Right lobe of liver (tissue), 6 donors: Measurements from ENCODE around the gene PIP5K1B. TPM values are rescaled to one million over a fixed set of nuclear protein-coding genes. Genes with fewer than 3 reads are reported as not detected.
A peak's percentile ranks its signal among the peaks of the same experiment; 100 is the strongest.

Source experiments
- ATAC-seq, 4 donors: fragments of 200-7000 bp; cut with Tn5 transposase; one replicate each; pipeline ENCODE4 v1.9.1; 2020; ENCODE audit warnings: mild to moderate bottlenecking in 4 of 4, moderate library complexity in 4 of 4
- DNase-seq, 3 donors: peaks; one replicate each; pipeline ENCODE4 v3.0.0-alpha.2; 2020
- H3K27ac ChIP-seq, 3 donors: fragments of 200-600 bp; one replicate each; pipeline ENCODE4 v1.8.0; 2022
- H3K27me3 ChIP-seq, 2 donors: fragments of 200-600 bp; one replicate each; pipeline ENCODE4 v1.8.0; 2022
- H3K36me3 ChIP-seq, 4 donors: fragments of 200-600 bp; sonication (generic) in 1 of 4; one replicate each; pipeline versions ENCODE4 v1.5.1 to v1.8.0; 2017 to 2022; ENCODE audit warnings: control low read depth in 1 of 4
- H3K4me1 ChIP-seq, 4 donors: fragments of 200-600 bp; sonication (generic) in 1 of 4; one replicate each; pipeline versions ENCODE4 v1.5.1 to v1.8.0; 2017 to 2022; ENCODE audit warnings: control low read depth in 1 of 4
- H3K4me3 ChIP-seq, 3 donors: fragments of 200-600 bp; one replicate each; pipeline ENCODE4 v1.8.0; 2022
- H3K9me3 ChIP-seq, 4 donors: fragments of 200-600 bp; sonication (generic) in 1 of 4; one replicate each; pipeline versions ENCODE4 v1.5.1 to v1.8.0; 2017 to 2022; ENCODE audit warnings: control low read depth in 1 of 4
- CTCF ChIP-seq, 4 donors: fragments of 200-600 bp in 3 of 4; fragments of 450-650 bp in 1 of 4; IDR thresholded peaks; one replicate each; pipeline versions ENCODE4 v1.5.1 to v1.8.0; 2016 to 2022; ENCODE audit warnings: antibody characterized with exemption in 4 of 4, mild to moderate bottlenecking in 2 of 4
- POLR2A ChIP-seq: fragments of 450-650 bp; IDR thresholded peaks from one replicate; pipeline ENCODE4 v1.6.1; 2017; ENCODE audit warnings: antibody characterized with exemption, mild to moderate bottlenecking
- WGBS: methylation state at CpG from one replicate; pipeline ENCODE4 v1.1.6; 2018; ENCODE audit warnings: low coverage, low lambda C conversion rate; ENCODE audit not compliant: insufficient coverage; ENCODE audit errors: missing lambda C conversion rate; 5-methylcytosine and 5-hydroxymethylcytosine counted together
- intact Hi-C, 2 donors: fragments of 100-400 bp; cut with DNase I; formaldehyde crosslinking; loops; one replicate each; pipeline versions ENCODE4 v1.11.2 to v1.14.1; 2022
- total RNA-seq, 6 experiments: library from RNA; depleted of rRNA in 2 of 6; stranded (reverse); fragments of >200 nt in 2 of 6; fragmentation: NEBNext Ultra II Directional in 3 of 6; extraction: Animal tissue kit (Norgen Biotek cat#: 25700) in 3 of 6; gene quantifications; one replicate each; pipeline versions ENCODE4 v1.1.0 to v1.2.4, GENCODE V29; 2016 to 2023
- donor health status: DM: no; HTN: yes; CAD: no.
- donor health status: DM: no; HTN: no; CAD: no.
- donor health status: DM: no; HTN: no; CAD: no.
- donor health status: DM: no; HTN: yes; CAD: no.
- donor health status: DM: no; HTN: yes; CAD: no.

PIP5K1B gene
- total RNA-seq, 6 experiments from 2014 or later, result 0.27 to 0.71 TPM; not detected in 4

- TF ChIP-seq CTCF (IDR thresholded peaks at IDR 0.05), result no peak
- no peak for TF ChIP-seq POLR2A
- intact Hi-C loops, result no loop called here
- ATAC-seq (no peak), DNase-seq (no peak)
- H3K27me3 ChIP-seq, result no peaks in the 10 kb centered on the region
- H3K9me3 ChIP-seq, result no peaks in the 10 kb centered on the region
- 0% methylated on average over 1 of the region's 2 CpGs for WGBS
- H3K36me3 ChIP-seq, result no peaks in the 10 kb centered on the region
- H3K27ac ChIP-seq, result no peak overlapping the region
- no peak overlapping the region for H3K4me3 ChIP-seq
- H3K4me1 ChIP-seq, result no peaks in the 10 kb centered on the region
Observed at GRCh38 chr9:68821911-68822310, 116.9 kb downstream of the PIP5K1B start.

GRCh38 chr9:68822596-68823165 is 117.6 kb downstream of the PIP5K1B start:
- DNase-seq, result no peak
- no peak for TF ChIP-seq POLR2A
- no peak for TF ChIP-seq CTCF (IDR thresholded peaks at IDR 0.05)

GRCh38 chr9:68825762-68826472 is 120.9 kb downstream of the PIP5K1B start:
- intact Hi-C loops, result no loop called here

More at GRCh38 chr9:68822596-68823165, 117.6 kb downstream of the PIP5K1B start:
- Histone ChIP-seq H3K9me3 (no peaks in the 10 kb centered on the region), H3K36me3 (no peaks in the 10 kb centered on the region), H3K27me3 (no peaks in the 10 kb centered on the region), H3K4me1 (no peaks in the 10 kb centered on the region), H3K4me3 (no peak overlapping the region), H3K27ac (no peak overlapping the region)
- peak; percentile 57 to 90 (median 76) for ATAC-seq
- 29% methylated on average over 6 of the region's 6 CpGs for WGBS
- intact Hi-C loops, result no loop called here

More at GRCh38 chr9:68825762-68826472, 120.9 kb downstream of the PIP5K1B start:
- H3K4me1 ChIP-seq, result no peaks in the 10 kb centered on the region
- H3K36me3 ChIP-seq, result no peaks in the 10 kb centered on the region
- H3K27ac ChIP-seq, result no peak overlapping the region
- TF ChIP-seq POLR2A (no peak), CTCF (IDR thresholded peaks at IDR 0.05) (no peak)
- no peaks in the 10 kb centered on the region for H3K27me3 ChIP-seq
- H3K9me3 ChIP-seq, result no peaks in the 10 kb centered on the region
- ATAC-seq, result no peak
- 39% methylated on average over 9 of the region's 9 CpGs for WGBS
- no peak for DNase-seq
- H3K4me3 ChIP-seq, result no peak overlapping the region
